GM21390 (cell line): ENCODE measurements around the gene PDE4A.
"Not testable (repeated sequence)": the region's sequence is repeated elsewhere in the genome, so short reads cannot be mapped to it uniquely, and the experiment has no call there.

Experiments used
- ATAC-seq: cut with Tn5 transposase; IDR thresholded peaks from one replicate; pipeline ENCODE4 v1.9.1; 2021; ENCODE audit not compliant: unreplicated experiment

The PDE4A gene

DNA sequence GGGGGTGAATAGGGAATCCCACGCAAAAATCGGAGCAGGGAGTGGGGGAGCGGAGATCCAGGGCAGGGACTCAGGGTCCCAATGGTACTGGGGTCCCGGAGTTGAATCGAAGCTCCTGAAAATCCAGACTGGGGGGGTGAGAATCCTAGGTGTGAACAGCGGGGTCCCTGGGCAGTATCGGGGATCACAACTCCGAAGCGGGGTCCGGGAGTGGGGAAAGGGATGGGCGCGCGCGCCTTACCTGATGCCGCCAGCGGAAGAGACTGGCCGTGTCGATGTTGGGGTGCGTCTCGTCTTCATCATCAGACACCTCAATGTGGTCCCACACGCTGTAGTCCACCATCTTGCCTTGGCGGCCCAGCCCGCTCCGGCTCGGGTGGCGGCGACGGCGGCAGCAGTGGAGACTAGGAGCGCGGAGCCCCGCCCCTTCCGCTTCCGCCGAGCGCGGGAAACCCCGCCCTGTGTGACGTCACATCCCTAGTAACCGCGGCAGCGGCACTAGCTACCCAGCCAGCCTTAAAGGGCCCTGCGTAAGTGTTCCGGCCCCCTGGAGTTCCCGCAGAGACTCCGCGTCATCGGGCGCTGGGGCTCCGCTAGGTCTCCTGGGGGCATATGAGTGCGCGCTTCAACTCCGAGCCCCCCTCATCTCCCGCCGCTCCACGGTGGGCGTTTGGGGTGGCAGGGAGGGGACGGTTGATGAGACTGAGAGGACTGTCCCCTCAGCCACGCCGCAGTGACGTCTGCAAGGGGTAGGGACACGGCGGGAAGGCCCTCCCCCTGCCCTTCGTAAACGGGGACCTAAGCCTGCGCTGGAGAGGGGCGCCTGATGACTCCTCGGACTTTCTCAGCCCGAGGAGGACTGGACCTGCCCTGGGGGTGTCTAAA, 17.0 kb upstream of the PDE4A start, which contains the start of gene CDC37:
Gene CDC37, minus strand, starts transcription at position 406 of the 885 bp plus-strand sequence. Its CDS starts 63 bp downstream, at position 343.
- peak; percentile 65 for ATAC-seq

DNA sequence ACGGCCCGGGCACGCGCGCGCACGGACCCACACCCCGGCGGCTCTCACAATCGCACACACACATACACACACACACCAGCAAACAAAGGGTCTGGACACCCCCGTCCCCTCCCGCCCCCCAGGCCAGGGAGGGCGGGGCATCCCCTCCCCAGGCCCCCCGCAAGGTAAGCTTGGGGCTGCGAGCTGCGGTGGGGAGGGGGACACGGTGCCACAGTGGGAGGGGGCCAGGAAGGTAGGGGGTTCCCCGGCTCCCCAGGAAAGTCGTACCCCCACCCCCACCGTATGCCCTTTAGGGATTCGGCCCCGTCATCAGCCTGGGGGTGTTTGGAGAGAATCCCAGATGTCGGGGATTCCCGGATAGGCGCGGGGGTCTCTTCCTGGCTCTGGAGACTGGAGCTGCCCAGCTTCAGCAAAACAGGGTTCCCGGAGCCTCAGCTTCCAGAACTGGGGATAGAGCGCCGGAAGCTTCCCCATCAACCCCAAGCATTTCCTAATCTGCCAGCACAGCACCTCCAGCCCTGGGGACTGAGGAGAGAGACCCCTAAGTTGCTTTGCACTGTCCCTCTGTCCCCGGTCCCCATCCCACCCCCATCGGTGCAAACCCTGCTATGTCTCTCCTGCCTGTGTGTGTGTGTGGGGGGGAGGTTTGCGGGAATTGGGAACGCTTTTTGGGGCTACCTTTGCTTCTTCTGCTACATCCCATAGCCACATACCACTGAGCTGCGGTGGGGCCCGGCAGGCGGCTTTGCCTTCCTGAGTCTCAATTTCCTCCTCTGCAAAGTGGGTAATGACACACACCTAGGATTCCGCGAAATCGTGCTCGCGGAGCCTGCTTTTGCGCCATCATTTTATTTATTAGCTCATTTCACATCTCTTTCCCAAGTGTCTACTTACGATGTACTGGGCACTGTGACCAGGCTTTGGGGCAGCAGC, 15.2 kb upstream of the PDE4A start:
- no peak for ATAC-seq

DNA sequence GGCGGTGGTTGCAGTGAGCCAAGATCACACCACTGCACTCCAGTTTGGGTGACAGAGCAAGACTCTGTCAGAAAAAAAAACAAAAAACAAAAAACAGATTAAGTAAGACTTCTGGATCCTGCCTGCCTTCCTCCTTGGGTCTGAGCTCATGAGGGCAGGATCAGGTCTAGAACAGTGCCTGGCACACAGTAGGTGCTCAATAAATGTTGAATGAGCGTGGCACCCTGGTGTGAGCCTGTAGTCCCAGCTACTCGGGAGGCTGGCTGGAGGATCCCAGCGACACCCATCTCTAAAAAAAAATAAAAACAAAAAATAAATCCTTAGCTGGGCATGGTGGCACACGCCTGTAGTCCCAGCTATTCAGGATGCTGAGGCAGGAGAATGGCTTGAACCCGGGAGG, 14.1 kb upstream of the PDE4A start:
- ATAC-seq, result no peak

DNA sequence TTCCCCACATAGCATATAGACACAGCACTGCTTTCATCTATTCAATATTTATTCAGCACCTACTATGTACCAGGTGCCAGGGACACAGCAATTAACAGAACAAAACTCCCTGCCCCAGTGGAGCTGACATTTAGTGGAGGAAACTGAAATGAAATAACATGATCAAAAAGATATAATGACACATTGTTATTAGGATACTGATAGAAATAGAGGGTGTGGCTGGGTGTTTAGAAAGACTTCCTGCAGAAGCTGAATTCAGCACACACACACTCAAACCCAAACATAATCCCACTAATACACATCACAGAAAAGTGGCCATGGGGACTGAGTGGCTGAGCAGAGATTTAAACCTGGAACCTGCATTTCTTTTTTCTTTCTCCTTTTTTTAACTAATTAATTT, 13.2 kb upstream of the PDE4A start:
- ATAC-seq, result no peak

DNA sequence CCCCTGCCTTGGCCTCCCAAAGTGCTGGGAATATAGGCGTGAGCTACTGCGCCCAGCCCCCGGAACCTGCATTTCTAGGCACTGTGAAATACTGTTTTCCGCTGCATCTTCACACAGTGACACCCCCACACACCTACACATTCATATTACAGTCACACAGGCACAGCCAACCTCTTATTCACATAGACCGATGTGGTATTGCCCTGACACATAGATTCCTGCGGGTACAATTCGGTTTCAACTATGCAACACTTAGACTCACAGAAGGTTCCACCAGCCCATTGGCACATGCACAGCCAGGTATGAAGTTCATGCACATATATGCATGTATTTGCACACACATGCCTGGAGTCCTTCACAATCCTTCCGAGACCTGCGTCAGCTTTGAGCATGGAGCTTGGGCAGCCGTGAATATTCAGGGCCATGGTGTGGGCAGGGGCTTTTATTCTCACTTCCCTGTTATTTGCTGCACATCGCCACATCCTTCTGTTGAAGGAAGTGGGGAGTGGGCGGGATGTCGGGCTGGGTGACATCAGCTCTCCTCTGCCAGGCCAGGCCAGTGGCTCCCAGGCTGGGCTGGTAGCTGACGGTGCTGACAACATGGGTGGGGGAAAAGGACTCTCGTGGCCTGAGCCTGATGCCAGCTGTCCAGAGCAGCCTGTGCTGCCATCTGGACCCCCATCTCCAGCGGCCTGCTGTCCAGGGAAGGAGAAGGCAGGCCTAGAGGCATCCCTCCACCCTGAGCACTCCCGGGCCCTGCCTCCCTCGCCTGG, 11.6 kb upstream of the PDE4A start:
- ATAC-seq, result no peak

DNA sequence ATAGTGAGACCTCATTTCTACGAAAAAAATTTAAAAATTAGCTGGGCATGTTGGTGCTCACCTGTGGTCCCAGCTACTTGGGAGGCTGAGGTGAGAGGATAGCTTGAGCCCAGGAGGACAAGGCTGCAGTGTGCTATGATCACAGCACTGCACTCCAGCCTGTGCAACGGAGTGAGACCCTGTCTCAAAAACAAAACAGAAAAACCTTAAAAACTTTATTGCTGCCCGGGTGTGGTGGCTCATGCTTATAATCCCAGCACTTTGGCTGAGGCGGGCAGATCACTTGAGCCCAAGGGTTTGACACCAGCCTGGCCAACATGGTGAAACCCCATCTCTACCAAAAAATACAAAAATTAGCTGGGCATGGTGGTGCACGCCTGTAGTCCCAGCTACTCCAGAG, 9.1 kb upstream of the PDE4A start:
- ATAC-seq, result not testable (repeated sequence)

DNA sequence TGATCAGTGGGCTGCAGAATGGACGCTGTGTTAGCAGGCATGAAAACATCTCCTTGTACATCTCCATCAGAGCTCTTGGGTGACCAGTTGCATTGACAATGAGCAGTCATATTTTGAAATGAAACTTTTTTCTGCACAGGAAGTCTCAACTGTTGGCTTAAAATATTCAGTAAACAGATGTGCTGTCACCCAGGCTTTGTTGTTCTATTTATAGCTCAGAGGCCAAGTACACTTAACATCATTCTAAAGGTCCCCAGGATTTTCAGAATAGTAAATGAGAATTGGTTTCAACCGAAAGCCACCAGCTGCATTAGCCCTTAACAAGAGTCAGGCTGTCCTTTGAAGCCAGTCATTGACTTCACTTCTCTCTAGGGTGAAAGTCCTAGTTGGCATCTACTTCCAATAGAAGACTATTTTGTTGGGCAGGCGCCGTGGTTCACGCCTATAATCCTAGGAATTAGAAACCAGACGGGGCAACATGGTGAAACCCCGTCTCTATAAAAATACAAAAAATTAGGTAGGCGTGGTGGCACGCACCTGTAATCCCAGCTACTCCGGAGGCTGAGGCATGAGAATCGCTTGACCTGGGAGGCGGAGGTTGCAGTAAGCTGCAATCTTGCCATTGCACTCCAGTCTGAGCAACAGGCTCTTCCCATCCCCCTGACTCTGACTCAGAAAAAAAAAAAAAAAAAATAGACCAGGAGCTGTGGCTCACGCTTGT, 7.9 kb upstream of the PDE4A start:
- peak; percentile 52 for ATAC-seq

DNA sequence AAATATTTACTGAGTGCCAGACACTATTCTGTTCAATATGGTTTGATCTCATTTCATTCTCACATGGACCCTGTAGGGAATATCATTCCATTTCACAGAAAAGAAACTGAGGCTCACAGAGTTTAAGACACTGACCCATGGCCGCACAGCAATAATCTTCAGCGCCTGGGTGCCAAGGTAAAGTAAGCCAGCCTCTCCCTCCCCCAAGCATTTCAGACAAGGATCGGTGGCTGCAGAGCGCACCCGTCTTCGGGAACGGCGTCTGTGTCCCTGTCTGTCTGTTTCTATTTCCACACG, 4.3 kb upstream of the PDE4A start:
- ATAC-seq, result no peak

DNA sequence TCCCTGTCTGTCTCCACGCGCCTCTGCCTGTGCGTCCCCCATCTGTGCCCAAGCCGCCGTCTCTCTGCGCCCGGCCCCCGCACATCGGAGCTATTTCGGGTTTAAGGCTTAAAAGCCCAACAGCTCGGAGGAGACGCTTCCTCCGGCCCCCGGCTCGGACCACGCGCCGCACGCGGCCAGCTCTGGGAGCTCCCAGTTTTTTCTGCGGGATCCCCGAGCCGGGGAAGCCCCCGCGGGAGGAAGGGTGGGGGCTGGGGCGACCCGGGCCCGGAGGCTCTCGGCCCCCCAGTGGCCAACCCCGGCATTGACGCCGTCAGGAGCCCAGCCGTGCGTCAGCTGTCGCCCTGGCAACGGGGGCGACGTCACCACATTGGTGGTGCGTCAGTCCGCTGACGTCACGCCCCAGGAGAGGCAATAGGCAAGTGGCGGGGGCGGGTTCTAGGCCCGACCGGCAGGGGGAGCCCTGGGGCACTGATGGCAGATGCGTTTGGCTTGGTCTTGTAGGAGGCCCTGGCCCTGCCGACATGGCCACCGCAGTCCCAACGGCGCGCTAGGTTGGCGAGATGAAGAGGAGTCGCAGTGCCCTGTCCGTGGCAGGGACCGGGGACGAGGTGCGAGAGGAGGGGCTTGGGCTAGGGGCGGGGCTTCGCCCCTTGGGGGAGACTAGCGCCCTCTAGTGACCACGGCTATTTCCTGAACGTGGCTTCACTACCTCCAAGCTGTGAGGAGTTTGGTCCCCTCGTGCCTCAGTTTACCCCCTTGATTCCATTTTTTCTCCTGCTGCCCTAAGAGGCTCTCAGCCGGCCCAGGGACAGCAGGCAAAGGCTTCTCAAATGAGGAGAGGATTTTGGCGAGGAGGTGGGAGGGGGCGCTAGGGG, 3.7 kb upstream of the PDE4A start:
- ATAC-seq, result peak; percentile 56

DNA sequence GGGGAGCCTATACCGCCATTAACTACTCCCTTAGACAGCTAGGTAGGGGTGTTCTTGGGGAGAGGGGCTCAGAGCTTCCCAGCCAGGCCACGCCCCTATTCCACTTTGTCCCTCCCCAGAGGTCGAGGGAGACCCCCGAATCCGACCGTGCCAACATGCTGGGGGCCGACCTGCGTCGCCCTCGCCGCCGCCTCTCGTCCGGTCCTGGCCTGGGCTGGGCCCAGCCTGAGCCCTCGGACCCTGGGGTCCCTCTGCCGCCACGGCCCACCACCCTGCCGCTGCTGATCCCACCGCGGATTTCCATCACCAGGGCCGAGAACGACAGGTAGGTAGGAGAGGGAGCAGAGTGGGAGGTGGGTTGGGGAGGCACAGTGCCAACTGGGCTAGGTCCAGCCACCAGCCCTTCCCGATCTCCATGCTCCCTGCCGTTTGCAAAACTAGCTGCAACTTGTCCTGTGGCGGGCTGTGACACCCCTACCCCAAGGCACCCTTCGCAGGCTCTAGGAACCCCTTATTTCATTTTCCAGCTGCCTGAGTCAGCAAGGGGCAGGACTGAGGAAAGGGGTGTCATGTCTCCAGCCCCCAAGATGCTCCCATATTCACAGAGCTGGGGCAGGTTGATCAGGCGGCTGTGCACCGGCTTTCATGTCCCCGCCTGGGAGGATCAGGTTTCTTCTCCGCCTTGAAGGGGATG, 2.6 kb upstream of the PDE4A start:
- no peak for ATAC-seq

DNA sequence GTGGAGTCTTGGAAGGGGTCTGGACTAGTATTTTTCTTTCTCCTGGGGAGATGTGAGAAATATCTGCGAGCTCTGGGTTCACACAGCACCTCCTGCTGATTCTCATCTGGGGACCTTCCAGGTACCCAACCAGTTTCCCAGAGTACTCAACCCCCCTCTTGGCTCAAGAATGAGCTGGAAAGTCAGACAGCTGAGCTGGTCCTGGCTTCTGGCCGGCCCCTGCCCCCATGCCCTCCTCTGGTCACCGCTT, 2.2 kb upstream of the PDE4A start:
- no peak for ATAC-seq

DNA sequence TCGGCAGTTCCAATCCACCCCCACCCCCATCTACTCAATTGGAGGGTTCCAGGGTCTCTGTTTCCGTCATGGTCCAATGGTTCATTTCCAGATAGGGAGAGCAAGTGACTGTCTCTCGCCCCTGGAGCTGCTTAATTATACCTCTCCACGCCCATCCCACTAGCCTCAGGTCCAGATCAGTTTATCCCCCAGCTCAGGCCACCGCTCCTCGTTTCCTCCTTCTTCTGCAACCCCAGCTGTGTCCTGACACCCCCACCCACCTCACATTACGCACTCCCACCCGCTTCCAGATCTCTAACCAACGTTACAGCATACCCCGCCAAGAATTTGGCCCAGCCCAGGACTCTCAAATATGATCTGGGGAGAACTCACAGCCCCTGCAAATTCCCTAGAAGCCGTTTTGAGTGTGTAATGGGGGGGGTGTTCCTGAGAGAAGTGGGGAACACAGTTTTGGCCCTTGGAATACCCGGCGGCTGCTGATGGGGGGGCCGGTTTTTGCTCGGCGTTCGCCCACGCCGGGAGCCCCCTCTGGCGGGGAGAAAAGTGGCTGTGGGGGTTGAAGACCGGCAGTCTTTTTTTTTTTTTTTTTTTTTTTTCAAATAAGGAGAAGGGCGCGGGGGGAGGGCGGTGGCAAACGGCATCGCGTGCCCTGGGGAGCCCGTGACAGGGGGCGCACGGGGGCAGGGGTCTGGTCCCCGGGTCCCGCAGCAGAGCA, 1.7 kb upstream of the PDE4A start:
- no peak for ATAC-seq

DNA sequence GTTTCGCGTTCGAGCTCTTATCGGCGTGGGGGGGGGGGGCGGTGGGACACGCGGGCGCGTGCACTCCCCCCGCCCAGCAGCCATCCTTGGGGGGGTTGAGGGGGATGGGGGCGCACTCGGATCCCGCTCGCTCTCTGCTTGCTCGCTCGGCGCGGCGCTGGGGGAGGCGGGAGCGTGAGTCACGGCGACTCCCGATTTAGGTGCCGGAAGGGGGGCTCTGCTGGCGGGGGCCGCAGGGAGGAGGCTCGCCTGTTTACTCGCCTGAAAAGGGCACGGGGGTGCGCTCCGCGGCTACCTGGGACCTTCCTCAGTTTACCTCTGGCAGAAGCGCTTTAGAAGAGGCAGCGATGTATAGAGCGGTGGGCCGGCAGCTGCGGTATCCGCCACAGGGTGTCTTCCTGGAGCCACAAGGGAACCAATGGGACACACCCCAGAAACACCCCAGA, 1.1 kb upstream of the PDE4A start:
- no peak for ATAC-seq

DNA sequence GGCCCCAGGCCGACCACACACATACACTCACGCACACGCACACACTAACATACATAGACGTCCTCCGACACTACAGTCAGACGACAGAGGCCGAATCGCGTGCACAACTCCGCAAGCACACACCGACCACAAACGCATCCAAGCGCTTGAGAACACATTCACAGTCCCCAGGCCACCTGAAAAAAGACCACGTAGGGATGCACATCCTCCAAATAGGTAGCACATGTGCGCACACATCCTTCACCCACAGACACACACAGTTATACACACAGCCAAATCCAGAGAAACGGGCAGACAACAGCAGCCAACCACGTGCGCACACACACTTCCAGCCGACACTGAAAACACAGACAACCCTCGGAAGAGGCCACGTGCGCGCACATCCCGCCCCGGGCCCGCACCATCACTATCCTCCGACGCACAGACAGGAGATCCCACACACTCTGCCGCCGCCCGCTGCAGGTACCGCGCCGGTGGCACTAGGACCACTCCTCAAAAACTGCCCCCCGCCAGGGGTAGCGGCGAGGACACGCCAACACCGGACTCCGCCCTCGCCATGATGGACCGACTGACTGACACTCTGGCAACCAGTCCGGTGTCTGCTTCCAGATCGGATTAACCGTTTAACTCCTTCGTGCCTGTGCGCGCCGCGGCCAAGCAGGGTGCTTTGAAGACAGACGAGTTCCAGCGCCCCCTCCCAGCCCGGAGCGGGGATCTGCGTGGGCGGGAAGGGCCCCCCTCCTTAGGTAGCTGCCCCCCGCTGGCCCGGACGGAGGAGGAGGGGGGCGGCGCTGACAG, 493 bp upstream of the PDE4A start:
- ATAC-seq, result no peak

DNA sequence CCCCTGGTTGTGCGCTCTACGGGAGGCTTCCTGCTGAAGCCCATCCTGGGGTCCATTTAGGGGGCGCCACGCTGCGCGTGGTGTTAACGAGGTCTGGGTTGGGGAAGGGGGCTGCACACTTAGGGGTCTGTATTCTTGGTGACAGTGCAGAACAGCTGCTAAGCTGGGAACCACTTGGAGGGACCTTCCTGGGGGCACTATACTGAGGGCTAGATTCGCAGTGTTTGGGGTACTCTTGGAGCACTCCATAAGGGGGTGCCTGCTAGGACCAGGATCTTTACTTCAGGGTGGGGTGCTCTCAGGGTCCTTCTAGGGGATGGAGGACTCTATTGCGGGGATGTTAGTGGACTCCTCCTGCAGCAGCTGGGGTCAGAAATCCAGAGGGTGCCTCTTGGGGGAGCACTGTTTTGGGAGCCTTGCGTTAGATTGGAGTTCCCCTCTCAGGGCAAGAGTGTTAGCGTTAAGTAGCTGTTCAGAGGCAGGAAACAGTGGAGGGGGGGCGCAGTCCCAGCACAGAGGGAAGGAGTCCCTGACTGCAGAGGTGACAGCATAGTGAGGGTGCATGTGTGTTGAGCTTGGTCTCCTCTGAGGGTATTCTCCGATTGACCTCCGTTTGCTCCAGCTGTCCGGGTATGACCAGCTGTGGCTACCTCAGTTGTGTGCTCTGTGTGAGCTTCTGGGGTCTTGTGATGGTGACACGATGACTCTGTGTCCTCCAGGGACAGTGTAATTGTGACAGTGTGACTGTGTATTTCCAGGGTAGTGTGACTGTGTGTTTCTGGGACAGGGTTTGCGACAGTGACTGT, 1.1 kb downstream of the PDE4A start:
- ATAC-seq, result no peak

DNA sequence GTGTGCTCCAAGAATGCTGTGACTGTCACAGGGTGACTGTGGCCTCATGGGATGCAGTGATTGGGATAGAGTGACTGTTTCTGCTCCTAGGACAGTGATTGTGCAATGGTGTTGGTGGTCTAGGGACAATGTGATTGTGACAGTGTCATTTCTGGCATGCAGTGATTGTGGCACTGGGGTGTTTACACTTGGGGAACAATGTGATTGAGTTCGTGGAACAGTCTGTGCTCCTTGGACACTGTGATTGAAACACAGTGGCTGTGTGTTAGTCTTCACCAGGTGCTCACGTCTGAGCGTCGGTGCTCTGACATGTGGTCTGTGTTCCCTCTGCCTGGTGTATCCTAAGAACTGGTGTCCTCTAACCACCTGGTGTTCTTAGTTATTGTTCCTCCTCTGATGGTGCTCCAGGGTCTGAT, 1.7 kb downstream of the PDE4A start:
- ATAC-seq, result no peak

DNA sequence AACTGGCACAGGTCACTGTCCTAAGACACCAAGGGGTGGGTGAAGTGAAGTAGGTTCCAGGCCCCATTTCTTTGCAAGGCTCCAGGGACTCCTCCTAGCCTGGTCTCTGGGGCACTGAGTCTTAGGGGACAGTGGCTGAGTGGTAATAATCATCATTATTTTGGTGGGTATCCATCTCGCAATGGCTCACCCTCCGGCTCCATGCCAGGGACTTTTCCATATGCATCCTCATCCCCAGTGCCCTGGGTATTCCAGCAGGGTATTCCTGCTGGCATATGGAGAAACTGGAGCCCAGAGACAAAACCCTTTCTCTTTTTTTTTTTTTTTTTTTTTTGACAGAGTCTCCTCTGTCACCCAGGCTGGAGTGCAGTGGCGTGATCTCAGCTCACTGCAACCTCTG, 2.5 kb downstream of the PDE4A start:
- ATAC-seq, result no peak
